Adrenal gland (tissue), 12 donors: Measurements from ENCODE around the gene MCRS1. TPM values are rescaled to one million over a fixed set of nuclear protein-coding genes. Genes with fewer than 3 reads are reported as not detected.

Experiments used
- DNase-seq, 7 donors: peaks; one replicate each; pipeline ENCODE4 v3.0.0-alpha.2; 2019 to 2020
- H3K27ac ChIP-seq, 5 donors: fragments of 200-600 bp; sonication (generic) in 4 of 5; 1 replicate in 3 of 5; 2 replicates in 2 of 5; pipeline versions ENCODE4 v1.5.1 to v1.8.0; 2016 to 2020; ENCODE audit warnings: mild to moderate bottlenecking in 1 of 5
- H3K27me3 ChIP-seq: fragments of 200-600 bp; 2 replicates; pipeline ENCODE4 v1.8.0; 2021
- H3K36me3 ChIP-seq, 2 donors: fragments of 200-600 bp; replicated peaks in 1 of 2; 1 replicate in 1 of 2; 2 replicates in 1 of 2; pipeline versions ENCODE4 v1.5.1 to v1.8.0; 2018 to 2022
- H3K4me1 ChIP-seq, 2 donors: fragments of 200-600 bp; replicated peaks in 1 of 2; 1 replicate in 1 of 2; 2 replicates in 1 of 2; pipeline versions ENCODE4 v1.5.1 to v1.8.0; 2018 to 2021
- H3K4me3 ChIP-seq, 4 donors: fragments of 200-600 bp; sonication (generic) in 3 of 4; one replicate each; pipeline ENCODE4 v1.5.1; 2016 to 2018
- H3K9me3 ChIP-seq, 3 donors: fragments of 200-600 bp; sonication (generic) in 1 of 3; replicated peaks in 1 of 3; 1 replicate in 2 of 3; 2 replicates in 1 of 3; pipeline versions ENCODE4 v1.5.1 to v1.8.0; 2016 to 2021
- POLR2A ChIP-seq, 2 donors: fragments of 450-650 bp; IDR thresholded peaks; one replicate each; pipeline ENCODE4 v1.6.1; 2017; ENCODE audit warnings: antibody characterized with exemption in 2 of 2, mild to moderate bottlenecking in 2 of 2, moderate library complexity in 1 of 2
- WGBS, 4 donors: extraction: QIAGEN DNeasy Blood & Tissue Kit in 2 of 4; methylation state at CpG; one replicate each; pipeline versions ENCODE4 v1.1.5 to v1.1.7; 2013 to 2017; 5-methylcytosine and 5-hydroxymethylcytosine counted together
- intact Hi-C, 2 donors: fragments of 100-400 bp; cut with DNase I; formaldehyde crosslinking; loops; one replicate each; pipeline versions ENCODE4 v1.14.1 to v1.15.0; 2022 to 2023
- polyA plus RNA-seq, 3 donors: library from polyadenylated mRNA; stranded (reverse); fragments of 200-250 nt in 2 of 3; fragments of 350-450 nt in 1 of 3; fragmentation: Illumina TruSeq in 1 of 3; extraction: RNeasy Lipid Tissue Mini Kit (QIAGEN cat#74804) in 1 of 3; gene quantifications; one replicate each; pipeline ENCODE4 v1.2.3, GENCODE V29; 2013 to 2014
- total RNA-seq, 9 donors: library from RNA; depleted of rRNA in 4 of 9; stranded (reverse); fragments of >200 nt in 4 of 9; fragments of 120-200 nt in 1 of 9; fragmentation: NEBNext Ultra II Directional in 1 of 9; extraction: Animal tissue kit (Norgen Biotek cat#: 25700) in 1 of 9; gene quantifications; one replicate each; pipeline versions ENCODE4 v1.1.0 to v1.2.4, GENCODE V29; 2013 to 2023
- TF ChIP-seq, protein P1 (sequence below), 6 experiments: fragments of 450-650 bp in 4 of 6; fragments of 200-600 bp in 2 of 6; sonication (generic) in 1 of 6; IDR thresholded peaks; 1 replicate in 5 of 6; 2 replicates in 1 of 6; pipeline versions ENCODE4 v1.5.1 to v1.8.0; 2016 to 2021; ENCODE audit warnings: antibody characterized with exemption in 6 of 6, mild to moderate bottlenecking in 2 of 6, moderate library complexity in 1 of 6
- donor health status: healthy with polysubstance abuse.
- donor health status: Bipolar disorder and iron deficiency.
- donor health status: DM: yes; HTN: yes; CAD: no.
- donor health status: DM: no; HTN: no; CAD: no.
- donor health status: DM: no; HTN: no; CAD: no.
- donor health status: DM: yes; HTN: yes; CAD: no.

Gene MCRS1
- total and polyA plus RNA-seq, 12 donors: 28.3 to 98.1 (median 52.3) TPM

- Histone ChIP-seq H3K9me3 (no peaks in the 10 kb centered on the region), H3K27me3 (no peaks in the 10 kb centered on the region), H3K4me1 (peaks cover 0 to 5% of the 10 kb centered on the region in 2 donors), H3K27ac (no peak overlapping the region), H3K4me3 (no peak overlapping the region), H3K36me3 (peaks cover 0 to 20% of the 10 kb centered on the region in 2 donors)
- no peak for DNase-seq
- TF ChIP-seq, protein P1, sequence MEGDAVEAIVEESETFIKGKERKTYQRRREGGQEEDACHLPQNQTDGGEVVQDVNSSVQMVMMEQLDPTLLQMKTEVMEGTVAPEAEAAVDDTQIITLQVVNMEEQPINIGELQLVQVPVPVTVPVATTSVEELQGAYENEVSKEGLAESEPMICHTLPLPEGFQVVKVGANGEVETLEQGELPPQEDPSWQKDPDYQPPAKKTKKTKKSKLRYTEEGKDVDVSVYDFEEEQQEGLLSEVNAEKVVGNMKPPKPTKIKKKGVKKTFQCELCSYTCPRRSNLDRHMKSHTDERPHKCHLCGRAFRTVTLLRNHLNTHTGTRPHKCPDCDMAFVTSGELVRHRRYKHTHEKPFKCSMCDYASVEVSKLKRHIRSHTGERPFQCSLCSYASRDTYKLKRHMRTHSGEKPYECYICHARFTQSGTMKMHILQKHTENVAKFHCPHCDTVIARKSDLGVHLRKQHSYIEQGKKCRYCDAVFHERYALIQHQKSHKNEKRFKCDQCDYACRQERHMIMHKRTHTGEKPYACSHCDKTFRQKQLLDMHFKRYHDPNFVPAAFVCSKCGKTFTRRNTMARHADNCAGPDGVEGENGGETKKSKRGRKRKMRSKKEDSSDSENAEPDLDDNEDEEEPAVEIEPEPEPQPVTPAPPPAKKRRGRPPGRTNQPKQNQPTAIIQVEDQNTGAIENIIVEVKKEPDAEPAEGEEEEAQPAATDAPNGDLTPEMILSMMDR (IDR thresholded peaks at IDR 0.05): no peak
- TF ChIP-seq POLR2A (IDR thresholded peaks at IDR 0.05): no peak
- intact Hi-C loops: no loop called here
- WGBS, 4 donors: 90 to 92% (median 91%) methylated on average over 4 of the region's 4 CpGs
Measured at GRCh38 chr12:49521389-49521788, 46.6 kb downstream of the MCRS1 start.

DNA sequence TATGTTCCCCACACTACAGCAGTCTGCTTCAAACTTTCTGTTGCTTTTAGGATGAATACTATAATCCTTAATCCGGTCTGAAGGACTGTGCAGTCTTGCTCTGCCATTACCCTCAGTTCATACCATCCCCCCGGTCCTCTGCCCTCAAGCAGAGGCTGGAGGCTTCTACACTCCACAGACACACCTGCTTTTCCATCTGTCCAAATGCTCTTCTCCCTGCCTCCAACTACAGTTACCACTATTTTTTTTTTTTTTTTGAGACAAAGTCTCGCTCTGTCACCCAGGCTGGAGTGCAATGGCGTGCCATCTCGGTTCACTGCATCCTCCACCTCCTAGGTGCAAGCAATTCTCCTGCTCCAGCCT is 48.4 kb downstream of the MCRS1 start:
- no peak for DNase-seq
- no peaks in the 10 kb centered on the region for H3K27me3 ChIP-seq
- H3K27ac ChIP-seq: no peak overlapping the region
- H3K9me3 ChIP-seq: no peaks in the 10 kb centered on the region
- TF ChIP-seq, protein P1 (IDR thresholded peaks at IDR 0.05): no peak
- no peak for TF ChIP-seq POLR2A (IDR thresholded peaks at IDR 0.05)
- H3K4me3 ChIP-seq: no peak overlapping the region
- peaks cover 0 to 5% of the 10 kb centered on the region in 2 donors for H3K4me1 ChIP-seq
- peaks cover 0 to 5% of the 10 kb centered on the region in 2 donors for H3K36me3 ChIP-seq
- 85 to 92% (median 89%) methylated on average over 5 of the region's 5 CpGs for WGBS, 4 donors
- intact Hi-C loops: no loop called here

- intact Hi-C loops: no loop called here
- H3K36me3 ChIP-seq: peaks cover 0 to 5% of the 10 kb centered on the region in 2 donors
- WGBS, 4 donors: 65 to 76% (median 70%) methylated on average over 2 of the region's 2 CpGs
- DNase-seq: peak in 1 of 7 donors; percentile 24
- TF ChIP-seq, protein P1 (IDR thresholded peaks at IDR 0.05): no peak
- TF ChIP-seq POLR2A (IDR thresholded peaks at IDR 0.05): no peak
- H3K4me3 ChIP-seq: no peak overlapping the region
- peaks cover 0 to 5% of the 10 kb centered on the region in 2 donors for H3K4me1 ChIP-seq
- no peaks in the 10 kb centered on the region for H3K9me3 ChIP-seq
- H3K27me3 ChIP-seq: no peaks in the 10 kb centered on the region
- H3K27ac ChIP-seq: peak overlapping the region in 1 of 5 donors; percentile 17
Measured at GRCh38 chr12:49518914-49519573, 48.9 kb downstream of the MCRS1 start.

- peak in 2 of 7 donors; percentile 44 to 49 for DNase-seq
- H3K36me3 ChIP-seq: no peaks in the 10 kb centered on the region
- TF ChIP-seq POLR2A (IDR thresholded peaks at IDR 0.05): no peak
- TF ChIP-seq, protein P1 (IDR thresholded peaks at IDR 0.05): no peak
- 43 to 52% (median 48%) methylated on average over 5 of the region's 5 CpGs for WGBS, 4 donors
- H3K4me3 ChIP-seq: no peak overlapping the region
- intact Hi-C loops: no loop called here
- no peaks in the 10 kb centered on the region for H3K27me3 ChIP-seq
- H3K4me1 ChIP-seq: peaks cover 0 to 5% of the 10 kb centered on the region in 2 donors
- no peak overlapping the region for H3K27ac ChIP-seq
- H3K9me3 ChIP-seq: no peaks in the 10 kb centered on the region
Measured at GRCh38 chr12:49515266-49515665, 52.7 kb downstream of the MCRS1 start.
